DOHH2 (cell line): Measurements from ENCODE around the gene P2RY1.
"Not testable (repeated sequence)": the region's sequence is repeated elsewhere in the genome, so short reads cannot be mapped to it uniquely, and the experiment has no call there.

Experiments
- CTCF ChIP-seq: fragments of 200-600 bp; sonication (generic); IDR thresholded peaks from one replicate; pipeline ENCODE4 v1.5.1; 2014; ENCODE audit warnings: antibody characterized with exemption, mild to moderate bottlenecking, low read depth, low read length; ENCODE audit not compliant: poor library complexity, severe bottlenecking
- EZH2phosphoT487 ChIP-seq: fragments of 200-600 bp; sonication (generic); IDR thresholded peaks from 2 replicates; pipeline ENCODE4 v1.6.1; 2017; ENCODE audit warnings: borderline replicate concordance, mild to moderate bottlenecking, antibody characterized with exemption, low read length, moderate library complexity, mixed read lengths

DNA sequence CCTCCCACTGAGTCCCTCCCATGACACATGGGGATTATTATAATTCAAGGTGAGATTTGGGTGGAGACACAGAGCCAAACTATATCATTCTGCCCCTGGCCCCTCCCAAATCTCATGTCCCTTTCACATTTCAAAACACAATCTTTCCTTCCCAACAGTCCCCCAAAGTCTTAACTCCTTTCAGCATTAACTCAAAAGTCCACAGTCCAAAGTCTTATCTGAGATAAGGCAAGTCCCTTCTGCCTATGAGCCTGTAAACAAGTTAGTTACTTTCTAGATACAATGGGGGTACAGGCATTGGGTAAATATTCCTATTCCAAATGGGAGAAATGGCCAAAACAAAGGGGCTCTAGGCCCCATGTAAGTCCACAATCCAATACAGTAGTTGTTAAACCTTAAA lies 38.4 kb downstream of the P2RY1 start:
- TF ChIP-seq CTCF, EZH2phosphoT487: not testable (repeated sequence)
